ENCODE data around the gene KIAA1586. TPM values are rescaled to one million over a fixed set of nuclear protein-coding genes. Genes with fewer than 3 reads are reported as not detected.
"Not testable (repeated sequence)": the region's sequence is repeated elsewhere in the genome, so short reads cannot be mapped to it uniquely, and the experiment has no call there.

Gene KIAA1586
- total RNA-seq, 2 experiments from 2014 or later, result 16.0 to 17.7 TPM

- POLR2A ChIA-PET, CTCF ChIA-PET: not testable (repeated sequence)
Observed at GRCh38 chr6:57044061-57044460, 2.4 kb upstream of the KIAA1586 start.

DNA sequence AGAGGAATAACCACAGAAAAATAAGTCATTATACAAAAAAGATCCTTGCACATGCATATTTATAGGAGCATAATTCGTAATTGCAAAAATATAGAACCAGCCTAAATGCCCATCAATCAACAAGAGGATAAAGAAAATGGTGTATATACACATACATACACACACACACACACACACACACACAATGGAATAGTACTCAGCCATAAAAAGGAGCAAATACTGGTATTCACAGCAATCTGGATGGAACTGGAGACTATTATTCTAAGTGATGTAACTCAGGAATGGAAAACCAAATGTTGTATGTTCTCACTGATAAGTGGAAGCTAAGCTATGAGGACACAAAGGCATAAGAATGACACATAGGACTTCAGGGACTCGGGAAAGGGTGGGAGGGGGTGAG, 1.9 kb upstream of the KIAA1586 start:
- POLR2A ChIA-PET, result no interaction called here
- CTCF ChIA-PET, result no interaction called here

- POLR2A ChIA-PET, CTCF ChIA-PET: not testable (repeated sequence)
Observed at GRCh38 chr6:57047257-57047585, 728 bp downstream of the KIAA1586 start.

- CTCF ChIA-PET, POLR2A ChIA-PET: not testable (repeated sequence)
Observed at GRCh38 chr6:57047859-57048258, 1.4 kb downstream of the KIAA1586 start.

DNA sequence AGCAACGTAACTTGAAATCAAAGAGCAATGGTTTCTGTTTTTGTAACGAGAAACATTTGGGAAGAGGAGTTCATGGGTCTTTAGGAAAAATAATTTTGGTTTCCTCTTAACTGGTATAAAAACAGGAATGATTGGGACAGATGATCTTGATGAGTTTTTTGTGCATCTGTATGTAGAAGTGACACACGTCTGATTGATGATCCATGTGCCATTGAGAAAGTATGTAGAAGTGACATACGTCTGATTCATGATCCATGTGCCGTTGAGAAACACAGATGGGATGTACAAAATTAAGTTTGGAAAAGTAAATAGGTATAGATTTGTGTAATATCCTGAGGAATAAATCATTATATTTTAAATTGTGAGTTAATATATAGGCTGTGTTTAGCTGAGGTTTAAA, 2.1 kb downstream of the KIAA1586 start:
- CTCF ChIA-PET, result no interaction called here

DNA sequence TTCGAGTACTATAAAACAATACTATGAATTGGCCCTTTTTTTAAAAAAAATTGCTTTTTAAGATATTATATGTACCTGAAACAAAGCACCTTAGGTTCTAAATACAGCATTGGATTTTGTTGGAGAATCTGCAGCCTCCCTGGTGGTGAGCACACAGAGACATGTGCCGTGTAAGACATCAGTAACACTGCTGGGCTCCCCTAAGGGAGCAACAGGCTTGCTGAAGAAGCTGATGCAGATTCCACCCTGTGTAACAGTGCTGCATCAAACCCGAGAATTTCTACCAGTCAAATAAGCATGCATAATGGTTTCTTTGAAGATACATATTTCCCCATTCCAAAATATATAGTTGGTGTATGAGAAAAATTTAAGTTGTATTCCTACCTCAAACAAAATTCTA, 17.4 kb downstream of the KIAA1586 start:
- ChIA-PET POLR2A (no interaction called here), CTCF (no interaction called here)

More for the DNA sequence above, 2.1 kb downstream of the KIAA1586 start:
- POLR2A ChIA-PET, result no interaction called here

DNA sequence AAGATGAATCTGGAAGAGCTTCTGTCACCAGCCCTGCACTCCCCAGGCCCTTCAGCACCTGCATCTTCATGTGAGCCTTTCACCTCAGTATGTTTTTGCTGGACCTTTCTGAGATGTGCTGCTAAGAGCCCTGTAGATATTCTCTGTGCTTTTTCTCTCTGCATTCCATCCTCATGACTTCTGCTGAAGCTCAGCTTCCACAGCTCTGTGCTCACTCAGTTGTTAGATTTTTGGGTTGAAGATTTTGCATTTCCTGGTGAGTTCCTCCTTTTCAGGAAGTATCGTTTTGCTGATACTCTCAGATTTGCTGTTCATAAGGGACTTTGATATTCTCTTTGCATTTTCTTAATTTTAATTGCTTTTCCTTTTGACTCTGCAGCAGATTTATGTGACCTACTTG, 18.3 kb downstream of the KIAA1586 start:
- POLR2A ChIA-PET, result no interaction called here
- CTCF ChIA-PET, result no interaction called here

- CTCF ChIA-PET, result no interaction called here
- POLR2A ChIA-PET, result no interaction called here
Observed at GRCh38 chr6:57068061-57068460, 21.6 kb downstream of the KIAA1586 start.

- CTCF ChIA-PET, result no interaction called here
- POLR2A ChIA-PET, result no interaction called here
Observed at GRCh38 chr6:57069228-57069627, 22.7 kb downstream of the KIAA1586 start.

DNA sequence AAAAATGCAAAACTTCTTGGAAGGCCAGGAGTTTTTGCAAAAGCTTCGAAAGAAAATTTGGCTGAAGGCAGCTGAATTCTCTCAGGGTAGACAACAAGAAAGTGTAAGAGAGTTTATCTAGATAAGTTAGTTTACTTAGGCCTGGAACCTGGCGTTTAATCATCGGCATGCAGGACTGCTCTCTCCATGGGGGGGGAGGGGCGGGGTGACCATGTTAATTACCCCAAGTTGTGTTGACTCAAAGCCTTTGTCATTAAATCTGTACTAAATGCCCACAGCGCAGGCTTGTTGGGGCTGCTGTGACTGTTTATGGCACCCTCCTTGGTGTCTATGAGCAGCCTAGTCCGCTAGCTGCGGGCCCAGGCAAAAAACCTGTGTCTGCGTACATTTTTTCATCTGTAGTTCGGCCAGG, 23.4 kb downstream of the KIAA1586 start:
- POLR2A ChIA-PET, result no interaction called here
- CTCF ChIA-PET, result no interaction called here

- ChIA-PET POLR2A (no interaction called here), CTCF (no interaction called here)
Observed at GRCh38 chr6:57072108-57072507, 25.6 kb downstream of the KIAA1586 start.

DNA sequence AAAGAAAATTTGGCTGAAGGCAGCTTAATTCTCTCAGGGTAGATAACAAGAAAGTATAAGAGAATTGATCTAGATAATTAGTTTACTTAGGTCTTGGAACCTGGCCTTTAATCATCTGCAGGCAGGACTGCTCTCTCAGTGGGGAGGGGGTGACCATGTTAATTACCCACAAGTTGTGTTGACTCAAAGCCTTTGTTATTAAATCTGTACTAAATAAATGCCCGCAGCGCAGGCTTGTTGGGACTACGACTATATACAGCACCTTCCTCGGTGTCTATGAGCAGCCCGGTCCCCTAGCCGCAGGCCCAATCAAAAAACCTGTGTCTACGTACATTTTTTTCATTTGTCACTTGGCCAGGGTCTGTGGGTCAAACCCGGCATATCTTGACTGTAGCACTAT, 27.9 kb downstream of the KIAA1586 start:
- POLR2A ChIA-PET, result no interaction called here
- CTCF ChIA-PET, result no interaction called here

GRCh38 chr6:57075092-57075491, 28.6 kb downstream of the KIAA1586 start:
- ChIA-PET POLR2A (no interaction called here), CTCF (no interaction called here)

DNA sequence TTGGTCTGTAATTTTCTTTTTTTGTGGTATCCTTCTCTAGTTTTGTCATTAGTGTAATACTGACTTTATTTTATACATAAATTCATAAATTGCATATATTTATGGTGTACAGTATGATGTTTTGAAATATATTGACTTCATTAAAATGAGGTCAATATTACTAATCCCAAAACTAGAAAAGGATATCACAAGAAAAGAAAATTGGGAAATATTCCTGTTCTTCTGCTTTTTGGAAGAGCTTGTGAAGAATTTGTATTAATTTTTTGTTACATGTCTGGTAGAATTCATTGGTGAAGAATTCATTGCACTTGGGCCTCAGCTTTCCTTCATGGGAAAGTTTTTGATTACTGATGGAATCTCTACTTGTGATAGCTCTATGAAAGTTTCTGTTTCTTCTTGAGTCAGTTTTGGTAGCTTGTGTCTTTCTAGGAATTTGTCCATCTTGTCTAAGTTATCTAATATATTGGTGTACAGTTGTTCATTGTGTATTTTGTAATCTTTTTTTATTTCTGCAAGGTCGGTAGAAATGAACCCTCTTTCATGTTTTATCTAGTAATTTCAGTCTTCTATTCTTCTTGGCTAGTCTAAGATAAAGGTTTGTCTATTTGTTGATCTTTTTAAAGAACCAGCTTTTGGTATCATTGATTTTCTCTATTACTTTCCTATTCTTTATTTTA, 32.2 kb downstream of the KIAA1586 start:
- ChIA-PET POLR2A (no interaction called here), CTCF (interaction anchor here (0.7 kb wide), 1 partner anchor 16 kb away, joined by 3 read pairs; no protein-coding TSS in a partner anchor)

GRCh38 chr6:57085471-57085870, 39.0 kb downstream of the KIAA1586 start:
- ChIA-PET POLR2A (no interaction called here), CTCF (no interaction called here)

GRCh38 chr6:57086843-57087242, 40.4 kb downstream of the KIAA1586 start:
- CTCF ChIA-PET, result no interaction called here
- POLR2A ChIA-PET, result no interaction called here

- POLR2A ChIA-PET, result no interaction called here
- CTCF ChIA-PET, result no interaction called here
Observed at GRCh38 chr6:57087916-57088315, 41.4 kb downstream of the KIAA1586 start.

DNA sequence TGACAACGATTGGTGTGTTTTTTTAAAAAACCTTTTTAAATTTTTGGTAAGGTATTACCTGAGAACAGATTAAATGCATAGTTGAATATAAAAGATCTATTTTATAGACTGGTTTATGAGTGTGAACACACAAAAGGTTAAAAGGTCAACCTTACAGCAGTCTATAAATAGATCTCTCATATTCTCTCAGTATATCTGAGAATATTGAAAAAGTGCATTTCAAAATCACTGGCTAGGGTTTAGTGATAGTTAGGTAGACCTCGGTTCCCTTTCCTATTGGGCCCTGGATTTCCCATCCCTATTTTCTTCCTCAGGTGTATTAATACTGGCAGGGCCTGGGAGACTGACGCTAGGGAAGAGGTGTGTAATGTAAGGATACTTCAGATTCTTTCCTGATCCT, 42.8 kb downstream of the KIAA1586 start:
- ChIA-PET POLR2A (no interaction called here), CTCF (no interaction called here)

DNA sequence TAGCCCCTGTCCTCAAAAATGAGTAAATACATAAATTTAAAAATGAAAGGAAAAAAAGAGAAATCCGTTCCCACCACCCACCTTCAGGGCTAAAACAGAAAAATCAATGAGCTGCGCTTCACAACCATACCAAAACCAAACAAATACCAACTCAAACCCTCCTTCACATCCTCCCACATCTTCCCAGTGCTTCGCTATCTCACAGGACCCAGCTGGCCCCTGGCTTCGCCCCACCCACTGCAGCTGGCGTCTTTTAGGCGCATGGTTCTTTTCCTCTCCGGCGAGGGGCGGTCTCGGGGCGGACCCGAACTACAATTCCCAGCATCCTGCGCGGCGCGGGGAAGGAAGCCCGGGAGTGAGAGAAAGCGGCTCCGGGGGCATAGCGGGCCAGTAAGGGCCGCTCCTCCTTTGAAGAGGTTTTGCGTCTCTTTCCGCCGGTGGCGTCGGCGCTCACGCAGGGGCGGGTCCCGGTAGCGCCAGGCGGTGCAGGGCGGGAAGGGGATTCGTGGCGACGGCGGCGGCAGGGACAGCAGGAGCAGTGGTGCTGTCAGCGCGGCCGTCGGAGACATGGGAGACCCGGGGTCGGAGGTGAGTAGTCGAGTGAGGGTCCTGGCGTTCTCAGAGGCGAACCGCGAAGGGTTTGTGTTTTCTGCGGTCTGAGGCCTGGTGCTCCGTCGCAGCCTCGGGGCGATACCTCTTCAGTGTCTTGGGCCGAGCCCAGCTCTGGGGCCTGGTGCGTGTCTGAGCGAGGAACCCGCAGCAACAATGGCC, 43.4 kb downstream of the KIAA1586 start, which contains the start of gene ZNF451:
Gene ZNF451, plus strand, starts transcription at position 502 of the 771 bp plus-strand sequence. Its CDS starts 66 bp downstream, at position 568.
- ChIA-PET POLR2A (no interaction called here), CTCF (no interaction called here)

DNA sequence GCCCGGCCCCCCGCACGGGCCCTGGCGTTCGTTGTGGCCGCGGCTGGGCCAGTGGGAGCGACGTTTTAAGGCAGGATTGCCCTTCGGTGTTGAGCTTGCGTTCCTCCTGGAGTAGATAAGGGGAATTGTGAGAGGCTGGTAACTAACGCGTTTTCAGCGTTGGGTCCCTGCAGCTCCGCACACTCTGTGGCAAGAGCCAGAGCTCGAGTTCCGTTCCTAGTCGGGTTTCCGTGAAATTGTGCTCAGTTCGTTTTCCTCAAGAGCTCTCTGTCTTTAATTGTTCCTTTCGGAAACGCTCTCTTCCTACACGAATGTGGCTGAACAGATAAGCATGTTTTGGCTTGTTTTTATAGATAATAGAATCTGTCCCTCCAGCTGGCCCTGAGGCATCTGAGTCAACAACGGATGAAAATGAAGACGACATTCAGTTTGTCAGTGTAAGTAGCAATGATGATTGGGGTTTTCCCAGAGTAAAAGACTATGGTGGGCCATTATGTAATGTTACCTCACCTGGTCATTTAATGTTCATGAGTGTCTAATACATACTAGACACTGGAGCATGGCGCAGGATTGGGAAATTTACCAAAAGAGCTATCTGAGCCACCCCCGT, 44.1 kb downstream of the KIAA1586 start:
- CTCF ChIA-PET, POLR2A ChIA-PET: not testable (repeated sequence)

- POLR2A ChIA-PET, CTCF ChIA-PET: not testable (repeated sequence)
Observed at GRCh38 chr6:57091375-57091774, 44.9 kb downstream of the KIAA1586 start.

Data from activated CD8-positive, alpha-beta memory T cell treated with anti-CD3 and anti-CD28 coated beads for 36 hours (primary cell).